ENCODE data around the gene FSTL3. TPM values are rescaled to one million over a fixed set of nuclear protein-coding genes. Genes with fewer than 3 reads are reported as not detected.
A peak's percentile ranks its signal among the peaks of the same experiment; 100 is the strongest.

The FSTL3 gene
- total and polyA plus RNA-seq, 2 of the 13 experiments (the other 11 are each of a cell fraction or from before 2014, with no cell fraction given): 13.5 to 15.6 TPM

DNA sequence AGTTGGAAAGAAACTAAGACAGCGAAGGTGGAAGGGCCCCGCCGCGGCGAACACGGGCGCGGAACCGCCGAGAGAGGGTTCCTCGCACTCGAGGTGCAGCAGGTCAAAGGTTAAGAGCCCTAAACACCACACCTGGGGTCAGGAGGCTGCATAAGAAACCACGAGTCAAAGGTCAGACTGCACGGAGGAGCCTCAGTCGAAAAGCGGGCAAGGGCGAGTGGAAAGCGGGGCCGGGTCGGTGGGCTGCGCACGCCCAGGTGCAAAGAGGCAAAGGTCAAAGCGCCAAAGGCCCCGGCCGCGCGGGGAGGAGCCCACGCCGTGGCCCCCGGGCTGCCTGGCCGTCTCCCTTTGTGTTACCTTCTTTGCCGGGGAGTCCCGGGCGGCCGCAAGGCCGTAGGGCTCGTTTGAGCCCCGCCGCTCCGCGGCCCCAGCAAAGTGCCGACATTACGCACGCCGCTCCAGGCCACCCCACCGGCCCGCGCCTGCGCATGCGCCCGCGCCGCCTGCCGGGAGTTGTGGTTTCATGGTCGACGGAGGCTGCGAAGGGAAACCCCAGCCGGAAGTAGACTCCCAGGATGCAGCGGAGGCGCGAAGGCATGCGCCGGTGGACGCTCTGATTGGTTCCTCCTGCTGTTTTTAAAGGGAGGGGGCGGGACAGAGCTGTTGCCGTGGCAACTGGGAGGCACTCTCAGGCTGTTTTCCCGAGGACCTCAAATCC is 43.0 kb upstream of the FSTL3 start, which contains the start of gene POLRMT (continued):
- TF ChIP-seq REPIN1 (CRISPR knock-in tag; IDR thresholded peaks at IDR 0.05; ENCODE audit: borderline replicate concordance, low read depth): no peak
- TF ChIP-seq, protein P1, sequence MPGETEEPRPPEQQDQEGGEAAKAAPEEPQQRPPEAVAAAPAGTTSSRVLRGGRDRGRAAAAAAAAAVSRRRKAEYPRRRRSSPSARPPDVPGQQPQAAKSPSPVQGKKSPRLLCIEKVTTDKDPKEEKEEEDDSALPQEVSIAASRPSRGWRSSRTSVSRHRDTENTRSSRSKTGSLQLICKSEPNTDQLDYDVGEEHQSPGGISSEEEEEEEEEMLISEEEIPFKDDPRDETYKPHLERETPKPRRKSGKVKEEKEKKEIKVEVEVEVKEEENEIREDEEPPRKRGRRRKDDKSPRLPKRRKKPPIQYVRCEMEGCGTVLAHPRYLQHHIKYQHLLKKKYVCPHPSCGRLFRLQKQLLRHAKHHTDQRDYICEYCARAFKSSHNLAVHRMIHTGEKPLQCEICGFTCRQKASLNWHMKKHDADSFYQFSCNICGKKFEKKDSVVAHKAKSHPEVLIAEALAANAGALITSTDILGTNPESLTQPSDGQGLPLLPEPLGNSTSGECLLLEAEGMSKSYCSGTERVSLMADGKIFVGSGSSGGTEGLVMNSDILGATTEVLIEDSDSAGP (CRISPR knock-in tag; IDR thresholded peaks at IDR 0.05; ENCODE audit: borderline replicate concordance): peak; percentile 11; the same call in 1 of the 2 replicates
- TF ChIP-seq RARA (CRISPR knock-in tag; IDR thresholded peaks at IDR 0.05): no peak
- TF ChIP-seq KLF13 (CRISPR knock-in tag; IDR thresholded peaks at IDR 0.05): 0 out of 2 replicates have a peak, but pooled peaks have one; percentile 8
- TF ChIP-seq NCOA1 (CRISPR knock-in tag; IDR thresholded peaks at IDR 0.05): 0 out of 2 replicates have a peak, but pooled peaks have one; percentile 10
- TF ChIP-seq, protein P2, sequence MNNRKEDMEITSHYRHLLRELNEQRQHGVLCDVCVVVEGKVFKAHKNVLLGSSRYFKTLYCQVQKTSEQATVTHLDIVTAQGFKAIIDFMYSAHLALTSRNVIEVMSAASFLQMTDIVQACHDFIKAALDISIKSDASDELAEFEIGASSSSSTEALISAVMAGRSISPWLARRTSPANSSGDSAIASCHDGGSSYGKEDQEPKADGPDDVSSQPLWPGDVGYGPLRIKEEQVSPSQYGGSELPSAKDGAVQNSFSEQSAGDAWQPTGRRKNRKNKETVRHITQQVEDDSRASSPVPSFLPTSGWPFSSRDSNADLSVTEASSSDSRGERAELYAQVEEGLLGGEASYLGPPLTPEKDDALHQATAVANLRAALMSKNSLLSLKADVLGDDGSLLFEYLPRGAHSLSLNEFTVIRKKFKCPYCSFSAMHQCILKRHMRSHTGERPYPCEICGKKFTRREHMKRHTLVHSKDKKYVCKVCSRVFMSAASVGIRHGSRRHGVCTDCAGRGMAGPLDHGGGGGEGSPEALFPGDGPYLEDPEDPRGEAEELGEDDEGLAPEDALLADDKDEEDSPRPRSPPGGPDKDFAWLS (CRISPR knock-in tag; IDR thresholded peaks at IDR 0.05; ENCODE audit: borderline replicate concordance): no peak
- TF ChIP-seq ATF1 (CRISPR knock-in tag; IDR thresholded peaks at IDR 0.05): no peak
- TF ChIP-seq SIN3A (IDR thresholded peaks at IDR 0.05; ENCODE audit: borderline replicate concordance, low read depth, low read length): peak; percentile 80; the same call in 1 of the 2 replicates
- TF ChIP-seq, protein P3, sequence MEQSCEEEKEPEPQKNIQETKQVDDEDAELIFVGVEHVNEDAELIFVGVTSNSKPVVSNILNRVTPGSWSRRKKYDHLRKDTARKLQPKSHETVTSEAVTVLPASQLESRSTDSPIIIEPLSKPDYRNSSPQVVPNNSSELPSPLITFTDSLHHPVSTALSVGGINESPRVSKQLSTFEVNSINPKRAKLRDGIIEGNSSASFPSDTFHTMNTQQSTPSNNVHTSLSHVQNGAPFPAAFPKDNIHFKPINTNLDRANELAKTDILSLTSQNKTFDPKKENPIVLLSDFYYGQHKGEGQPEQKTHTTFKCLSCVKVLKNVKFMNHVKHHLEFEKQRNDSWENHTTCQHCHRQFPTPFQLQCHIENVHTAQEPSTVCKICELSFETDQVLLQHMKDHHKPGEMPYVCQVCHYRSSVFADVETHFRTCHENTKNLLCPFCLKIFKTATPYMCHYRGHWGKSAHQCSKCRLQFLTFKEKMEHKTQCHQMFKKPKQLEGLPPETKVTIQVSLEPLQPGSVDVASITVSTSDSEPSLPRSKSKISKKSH (CRISPR knock-in tag; IDR thresholded peaks at IDR 0.05; ENCODE audit: borderline replicate concordance): no peak
- no peak for TF ChIP-seq ZNF382 (CRISPR knock-in tag; IDR thresholded peaks at IDR 0.05; ENCODE audit: borderline replicate concordance)
- TF ChIP-seq, protein P4, sequence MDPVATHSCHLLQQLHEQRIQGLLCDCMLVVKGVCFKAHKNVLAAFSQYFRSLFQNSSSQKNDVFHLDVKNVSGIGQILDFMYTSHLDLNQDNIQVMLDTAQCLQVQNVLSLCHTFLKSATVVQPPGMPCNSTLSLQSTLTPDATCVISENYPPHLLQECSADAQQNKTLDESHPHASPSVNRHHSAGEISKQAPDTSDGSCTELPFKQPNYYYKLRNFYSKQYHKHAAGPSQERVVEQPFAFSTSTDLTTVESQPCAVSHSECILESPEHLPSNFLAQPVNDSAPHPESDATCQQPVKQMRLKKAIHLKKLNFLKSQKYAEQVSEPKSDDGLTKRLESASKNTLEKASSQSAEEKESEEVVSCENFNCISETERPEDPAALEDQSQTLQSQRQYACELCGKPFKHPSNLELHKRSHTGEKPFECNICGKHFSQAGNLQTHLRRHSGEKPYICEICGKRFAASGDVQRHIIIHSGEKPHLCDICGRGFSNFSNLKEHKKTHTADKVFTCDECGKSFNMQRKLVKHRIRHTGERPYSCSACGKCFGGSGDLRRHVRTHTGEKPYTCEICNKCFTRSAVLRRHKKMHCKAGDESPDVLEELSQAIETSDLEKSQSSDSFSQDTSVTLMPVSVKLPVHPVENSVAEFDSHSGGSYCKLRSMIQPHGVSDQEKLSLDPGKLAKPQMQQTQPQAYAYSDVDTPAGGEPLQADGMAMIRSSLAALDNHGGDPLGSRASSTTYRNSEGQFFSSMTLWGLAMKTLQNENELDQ (CRISPR knock-in tag; IDR thresholded peaks at IDR 0.05; ENCODE audit: borderline replicate concordance): no peak
- no peak for TF ChIP-seq TCF7L2 (IDR thresholded peaks at IDR 0.05; ENCODE audit: low read depth, low read length)
- peak; percentile 83 for TF ChIP-seq HIVEP1 (CRISPR knock-in tag; IDR thresholded peaks at IDR 0.05)
- TF ChIP-seq ZKSCAN1 (IDR thresholded peaks at IDR 0.05; ENCODE audit: low read length): no peak
- TF ChIP-seq, protein P5, sequence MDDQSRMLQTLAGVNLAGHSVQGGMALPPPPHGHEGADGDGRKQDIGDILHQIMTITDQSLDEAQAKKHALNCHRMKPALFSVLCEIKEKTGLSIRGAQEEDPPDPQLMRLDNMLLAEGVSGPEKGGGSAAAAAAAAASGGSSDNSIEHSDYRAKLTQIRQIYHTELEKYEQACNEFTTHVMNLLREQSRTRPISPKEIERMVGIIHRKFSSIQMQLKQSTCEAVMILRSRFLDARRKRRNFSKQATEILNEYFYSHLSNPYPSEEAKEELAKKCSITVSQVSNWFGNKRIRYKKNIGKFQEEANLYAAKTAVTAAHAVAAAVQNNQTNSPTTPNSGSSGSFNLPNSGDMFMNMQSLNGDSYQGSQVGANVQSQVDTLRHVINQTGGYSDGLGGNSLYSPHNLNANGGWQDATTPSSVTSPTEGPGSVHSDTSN (CRISPR knock-in tag; IDR thresholded peaks at IDR 0.05; ENCODE audit: borderline replicate concordance): 0 out of 2 replicates have a peak, but pooled peaks have one; percentile 23
- TF ChIP-seq GTF2F1 (IDR thresholded peaks at IDR 0.05; ENCODE audit: low read length): no peak
- TF ChIP-seq MEF2D (CRISPR knock-in tag; IDR thresholded peaks at IDR 0.05): peak; percentile 10; the same call in 1 of the 2 replicates

Data from HepG2 (cell line).